ENCODE data around the gene FAM124A.

Gene FAM124A

DNA sequence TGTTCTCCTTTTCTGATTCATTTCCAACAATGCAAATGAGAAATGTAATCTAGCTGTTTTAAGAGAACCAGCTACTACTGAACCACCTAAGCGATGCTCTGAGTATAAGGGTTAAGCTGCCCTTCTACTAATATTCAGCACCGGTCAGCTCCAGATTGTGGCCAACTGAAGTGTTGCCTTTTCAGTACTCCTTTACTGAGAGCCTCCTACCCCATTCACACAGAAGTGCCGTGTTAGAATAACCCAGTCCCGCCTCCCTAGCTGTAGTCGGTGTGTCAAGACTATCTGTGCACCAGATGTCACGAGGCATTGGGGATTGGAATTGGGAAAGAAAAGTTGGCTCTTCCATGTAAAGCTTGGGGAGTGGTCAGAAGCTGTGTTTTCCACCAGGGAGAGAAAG, 45.4 kb downstream of the FAM124A start:
- Mint-ChIP-seq H3K27me3 (ENCODE audit: low read depth, poor library complexity) (peaks cover 7% of the 10 kb centered on the region), H3K36me3 (ENCODE audit: low read depth) (no peaks in the 10 kb centered on the region), H3K4me3 (no peak overlapping the region), H3K4me1 (peaks cover 5% of the 10 kb centered on the region), H3K9me3 (no peaks in the 10 kb centered on the region), H3K27ac (no peak overlapping the region)
- no peak for TF ChIP-seq CTCF (IDR thresholded peaks at IDR 0.05)
- DNase-seq = no peak

- Mint-ChIP-seq H3K9me3 (no peaks in the 10 kb centered on the region), H3K27me3 (ENCODE audit: low read depth, poor library complexity) (peaks cover 7% of the 10 kb centered on the region), H3K4me3 (no peak overlapping the region), H3K4me1 (no peaks in the 10 kb centered on the region), H3K36me3 (ENCODE audit: low read depth) (no peaks in the 10 kb centered on the region), H3K27ac (no peak overlapping the region)
- no peak for DNase-seq
- TF ChIP-seq CTCF (IDR thresholded peaks at IDR 0.05) = no peak
These were observed 46.8 kb downstream of the FAM124A start for GRCh38 chr13:51269039-51269438.

- Mint-ChIP-seq H3K27ac (no peak overlapping the region), H3K4me3 (no peak overlapping the region), H3K9me3 (no peaks in the 10 kb centered on the region), H3K27me3 (ENCODE audit: low read depth, poor library complexity) (peaks cover 4% of the 10 kb centered on the region), H3K36me3 (ENCODE audit: low read depth) (no peaks in the 10 kb centered on the region), H3K4me1 (no peaks in the 10 kb centered on the region)
- TF ChIP-seq CTCF (IDR thresholded peaks at IDR 0.05) = no peak
- DNase-seq = no peak
These were observed 48.6 kb downstream of the FAM124A start for GRCh38 chr13:51270623-51271415.

GRCh38 chr13:51271528-51272085, 49.4 kb downstream of the FAM124A start:
- TF ChIP-seq CTCF (IDR thresholded peaks at IDR 0.05) = no peak
- no peak overlapping the region for H3K27ac Mint-ChIP-seq

DNA sequence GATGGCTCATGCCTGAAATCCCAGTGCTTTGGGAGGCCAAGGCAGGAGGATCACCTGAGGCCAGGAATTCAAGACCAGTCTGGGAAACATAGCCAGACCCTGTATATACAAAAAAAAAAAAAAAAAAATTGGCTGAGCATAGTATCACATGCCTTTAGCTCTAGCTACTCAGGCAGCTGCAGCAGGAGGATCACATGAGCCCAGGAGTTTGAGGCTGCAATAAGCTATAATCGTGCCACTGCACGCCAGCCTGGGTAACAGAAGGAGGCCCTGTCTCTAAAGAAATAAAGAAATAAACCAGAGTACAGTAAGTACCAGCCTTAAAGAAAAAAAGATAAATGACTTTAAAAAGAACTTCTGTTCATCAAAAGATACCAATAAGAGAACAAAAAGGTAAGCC, 52.9 kb downstream of the FAM124A start:
- TF ChIP-seq CTCF (IDR thresholded peaks at IDR 0.05) = no peak
- no peak for DNase-seq
- H3K4me1 Mint-ChIP-seq = peaks cover 23% of the 10 kb centered on the region
- no peak overlapping the region for H3K4me3 Mint-ChIP-seq
- peaks cover 2% of the 10 kb centered on the region for H3K27me3 Mint-ChIP-seq (ENCODE audit: low read depth, poor library complexity)
- no peaks in the 10 kb centered on the region for H3K9me3 Mint-ChIP-seq
- no peaks in the 10 kb centered on the region for H3K36me3 Mint-ChIP-seq (ENCODE audit: low read depth)
- H3K27ac Mint-ChIP-seq = no peak overlapping the region

More at GRCh38 chr13:51271528-51272085, 49.4 kb downstream of the FAM124A start:
- H3K9me3 Mint-ChIP-seq = no peaks in the 10 kb centered on the region
- H3K36me3 Mint-ChIP-seq (ENCODE audit: low read depth) = no peaks in the 10 kb centered on the region
- peaks cover 4% of the 10 kb centered on the region for H3K27me3 Mint-ChIP-seq (ENCODE audit: low read depth, poor library complexity)
- DNase-seq = no peak
- peaks cover 3% of the 10 kb centered on the region for H3K4me1 Mint-ChIP-seq
- H3K4me3 Mint-ChIP-seq = no peak overlapping the region

DNA sequence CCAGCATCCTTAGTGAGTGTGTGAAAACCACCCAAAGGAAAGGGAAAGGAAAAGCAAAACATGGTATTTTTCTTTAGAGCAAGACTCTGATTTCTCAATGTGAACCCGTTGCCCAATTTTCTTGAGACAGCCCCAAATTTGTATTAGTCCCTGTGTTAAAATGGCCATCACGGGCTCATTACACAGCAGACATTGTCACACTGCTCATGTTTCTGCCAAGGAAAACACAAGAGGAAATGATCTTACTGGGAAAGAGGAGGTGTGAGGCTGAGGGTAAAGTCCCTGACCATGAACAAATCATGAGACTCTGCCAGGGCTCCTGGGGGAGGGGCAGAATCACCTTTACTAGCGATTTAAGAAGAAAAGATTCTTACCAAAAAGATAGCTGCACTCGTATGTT, 54.4 kb downstream of the FAM124A start:
- Mint-ChIP-seq H3K27me3 (ENCODE audit: low read depth, poor library complexity) (peaks cover 6% of the 10 kb centered on the region), H3K4me3 (no peak overlapping the region), H3K36me3 (ENCODE audit: low read depth) (no peaks in the 10 kb centered on the region), H3K4me1 (peaks cover 27% of the 10 kb centered on the region), H3K9me3 (no peaks in the 10 kb centered on the region), H3K27ac (no peak overlapping the region)
- no peak for TF ChIP-seq CTCF (IDR thresholded peaks at IDR 0.05)
- no peak for DNase-seq

All from nephron progenitor cell (in vitro differentiated cells).